ENCODE results near the gene TSEN15. TPM values are rescaled to one million over a fixed set of nuclear protein-coding genes. Genes with fewer than 3 reads are reported as not detected.

Gene TSEN15
- total and polyA plus RNA-seq, 2 experiments from 2014 or later = 55.8 TPM

DNA sequence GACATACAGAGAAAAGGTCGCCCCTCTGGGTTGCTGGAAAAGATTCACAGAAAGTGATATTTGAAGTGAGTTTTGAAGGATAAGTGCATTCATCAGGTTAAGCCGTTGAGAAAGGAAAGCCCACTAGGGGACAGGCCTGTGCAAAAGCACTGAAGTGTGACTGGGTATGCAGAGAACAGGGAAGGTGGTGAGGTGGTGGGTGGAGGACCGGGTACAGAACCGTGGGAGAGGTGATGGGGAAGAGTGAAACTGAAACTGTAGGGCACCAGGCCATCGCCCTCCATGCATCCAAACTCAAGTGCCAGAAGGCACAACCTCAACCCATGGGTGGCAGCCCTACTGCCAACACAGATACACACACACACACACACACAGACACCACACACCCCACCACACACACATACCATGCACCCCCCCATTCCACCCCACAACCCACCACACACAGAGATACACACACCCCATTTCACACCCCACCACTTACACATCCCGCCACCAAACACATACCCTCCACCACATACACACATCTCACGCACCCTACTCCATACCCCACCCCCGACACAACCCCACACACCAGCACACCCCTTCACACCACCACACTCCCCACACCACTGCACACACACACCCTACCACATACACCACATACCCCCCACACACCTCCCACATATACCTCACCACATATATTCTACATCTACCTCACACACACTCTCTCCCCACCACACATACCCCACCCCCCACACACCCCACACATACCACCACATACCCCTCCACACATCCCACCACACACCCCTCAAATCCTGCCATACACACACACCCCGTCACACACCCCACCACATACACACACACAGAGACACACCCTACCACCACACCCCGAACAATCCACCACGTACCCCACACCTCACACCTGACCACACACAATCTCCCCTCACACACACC lies 59.0 kb downstream of the TSEN15 start:
- H3K4me3 ChIP-seq = no peak overlapping the region
- no peak overlapping the region for H3K4me3 Mint-ChIP-seq
- H3K36me3 ChIP-seq (ENCODE audit: insufficient read depth) = no peaks in the 10 kb centered on the region
- no peaks in the 10 kb centered on the region for H3K27me3 Mint-ChIP-seq (ENCODE audit: insufficient read depth, low read depth, poor library complexity)
- H2AFZ ChIP-seq = no peak overlapping the region
- H4K20me1 ChIP-seq (replicated peaks; ENCODE audit: insufficient read depth) = no peaks in the 10 kb centered on the region
- no peak overlapping the region for H3K27ac ChIP-seq (ENCODE audit: low read depth)
- peaks cover 6% of the 10 kb centered on the region; the same call in 1 of the 3 replicates for H3K36me3 Mint-ChIP-seq (ENCODE audit: low read depth)
- peaks cover 4% of the 10 kb centered on the region; the same call in 1 of the 3 replicates for H3K9me3 Mint-ChIP-seq
- no peak overlapping the region for H3K27ac Mint-ChIP-seq
- no peaks in the 10 kb centered on the region for H3F3A ChIP-seq (replicated peaks; ENCODE audit: low read depth)
- H3K27me3 ChIP-seq (ENCODE audit: insufficient read depth) = no peaks in the 10 kb centered on the region
- no peak overlapping the region for H3K4me2 ChIP-seq
- peaks cover 9% of the 10 kb centered on the region for H3K9me2 ChIP-seq (ENCODE audit: insufficient read depth)
- no peaks in the 10 kb centered on the region for H3K79me2 ChIP-seq (replicated peaks; ENCODE audit: insufficient read depth)
- ATAC-seq = peak; percentile 49; the same call in 2 of the 3 replicates
- 0 out of 2 replicates have a peak, but pooled peaks cover 4% of the 10 kb centered on the region for H3K4me1 ChIP-seq (ENCODE audit: insufficient read depth)
- TF ChIP-seq, protein P1, sequence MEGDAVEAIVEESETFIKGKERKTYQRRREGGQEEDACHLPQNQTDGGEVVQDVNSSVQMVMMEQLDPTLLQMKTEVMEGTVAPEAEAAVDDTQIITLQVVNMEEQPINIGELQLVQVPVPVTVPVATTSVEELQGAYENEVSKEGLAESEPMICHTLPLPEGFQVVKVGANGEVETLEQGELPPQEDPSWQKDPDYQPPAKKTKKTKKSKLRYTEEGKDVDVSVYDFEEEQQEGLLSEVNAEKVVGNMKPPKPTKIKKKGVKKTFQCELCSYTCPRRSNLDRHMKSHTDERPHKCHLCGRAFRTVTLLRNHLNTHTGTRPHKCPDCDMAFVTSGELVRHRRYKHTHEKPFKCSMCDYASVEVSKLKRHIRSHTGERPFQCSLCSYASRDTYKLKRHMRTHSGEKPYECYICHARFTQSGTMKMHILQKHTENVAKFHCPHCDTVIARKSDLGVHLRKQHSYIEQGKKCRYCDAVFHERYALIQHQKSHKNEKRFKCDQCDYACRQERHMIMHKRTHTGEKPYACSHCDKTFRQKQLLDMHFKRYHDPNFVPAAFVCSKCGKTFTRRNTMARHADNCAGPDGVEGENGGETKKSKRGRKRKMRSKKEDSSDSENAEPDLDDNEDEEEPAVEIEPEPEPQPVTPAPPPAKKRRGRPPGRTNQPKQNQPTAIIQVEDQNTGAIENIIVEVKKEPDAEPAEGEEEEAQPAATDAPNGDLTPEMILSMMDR (conservative IDR thresholded peaks at IDR 0.05; ENCODE audit: low read depth in 2 of 2) = peak; percentile 23 to 58; a peak in 3 of 4 replicates
- TF ChIP-seq STAT1 (IDR thresholded peaks at IDR 0.05; ENCODE audit: unreplicated experiment) (no peak), ZNF114 (CRISPR knock-in tag; IDR thresholded peaks at IDR 0.05) (no peak)
- H3K4me1 Mint-ChIP-seq = peaks cover 9% of the 10 kb centered on the region; the same call in 2 of the 3 replicates
- DNase-seq (ENCODE audit: low spot score) = peak; percentile 17

DNA sequence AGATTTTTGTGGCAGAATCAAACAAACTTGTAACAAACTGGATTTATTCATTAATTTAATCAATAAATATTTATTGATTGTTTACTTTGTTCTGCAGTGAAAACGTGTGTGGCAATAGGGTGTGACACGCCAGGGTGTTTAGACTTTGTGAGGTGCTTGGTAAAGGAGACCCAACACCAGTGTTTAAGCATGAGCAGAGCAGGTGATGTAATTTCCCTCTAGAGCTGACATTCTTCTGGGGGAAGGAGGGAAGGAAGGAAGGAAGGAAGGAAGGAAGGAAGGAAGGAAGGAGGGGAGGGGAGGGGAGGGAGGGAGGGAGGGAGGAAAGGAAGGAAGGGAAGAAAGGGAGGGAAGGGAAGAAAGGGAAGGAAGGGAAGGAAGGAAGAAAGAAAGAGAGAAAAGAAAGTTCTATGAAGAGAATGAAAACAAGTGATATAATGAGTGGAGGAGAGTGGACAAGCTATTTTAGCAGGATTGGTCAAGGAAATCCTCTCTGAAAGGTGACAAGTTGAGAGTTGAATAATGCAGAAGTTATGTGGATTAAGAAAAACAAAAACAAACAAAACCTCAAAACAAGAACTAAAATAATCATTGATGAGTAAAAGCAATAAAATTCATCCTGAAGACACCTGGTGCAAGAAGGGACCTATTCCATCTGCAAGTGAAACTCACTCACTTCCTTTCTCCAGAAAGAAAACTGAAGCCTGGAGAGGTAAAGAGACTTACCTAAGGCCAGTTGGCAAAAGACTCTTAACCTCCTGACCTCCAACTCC lies 60.8 kb downstream of the TSEN15 start:
- no peaks in the 10 kb centered on the region for H3F3A ChIP-seq (replicated peaks; ENCODE audit: low read depth)
- no peaks in the 10 kb centered on the region for H4K20me1 ChIP-seq (replicated peaks; ENCODE audit: insufficient read depth)
- Mint-ChIP-seq H3K27me3 (ENCODE audit: insufficient read depth, low read depth, poor library complexity) (no peaks in the 10 kb centered on the region), H3K4me1 (peaks cover 8% of the 10 kb centered on the region; the same call in 2 of the 3 replicates), H3K9me3 (no peaks in the 10 kb centered on the region; the same call in 2 of the 3 replicates), H3K36me3 (ENCODE audit: low read depth) (no peaks in the 10 kb centered on the region), H3K4me3 (no peak overlapping the region), H3K27ac (no peak overlapping the region)
- H3K27ac ChIP-seq (ENCODE audit: low read depth) = no peak overlapping the region
- DNase-seq (ENCODE audit: low spot score) (no peak), ATAC-seq (no peak)
- peaks cover 6% of the 10 kb centered on the region for H3K9me2 ChIP-seq (ENCODE audit: insufficient read depth)
- no peak overlapping the region for H3K4me3 ChIP-seq
- H3K36me3 ChIP-seq (ENCODE audit: insufficient read depth) = no peaks in the 10 kb centered on the region
- TF ChIP-seq POLR2AphosphoS5 (IDR thresholded peaks at IDR 0.05; ENCODE audit: low read depth) = no peak
- TF ChIP-seq CREB1 (CRISPR knock-in tag; IDR thresholded peaks at IDR 0.05; ENCODE audit: low read depth) = no peak
- TF ChIP-seq, protein P2, sequence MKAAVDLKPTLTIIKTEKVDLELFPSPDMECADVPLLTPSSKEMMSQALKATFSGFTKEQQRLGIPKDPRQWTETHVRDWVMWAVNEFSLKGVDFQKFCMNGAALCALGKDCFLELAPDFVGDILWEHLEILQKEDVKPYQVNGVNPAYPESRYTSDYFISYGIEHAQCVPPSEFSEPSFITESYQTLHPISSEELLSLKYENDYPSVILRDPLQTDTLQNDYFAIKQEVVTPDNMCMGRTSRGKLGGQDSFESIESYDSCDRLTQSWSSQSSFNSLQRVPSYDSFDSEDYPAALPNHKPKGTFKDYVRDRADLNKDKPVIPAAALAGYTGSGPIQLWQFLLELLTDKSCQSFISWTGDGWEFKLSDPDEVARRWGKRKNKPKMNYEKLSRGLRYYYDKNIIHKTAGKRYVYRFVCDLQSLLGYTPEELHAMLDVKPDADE (IDR thresholded peaks at IDR 0.05) = no peak
- no peak for TF ChIP-seq EZH2phosphoT487 (IDR thresholded peaks at IDR 0.05; ENCODE audit: unreplicated experiment)
- no peak for TF ChIP-seq ZNF114 (CRISPR knock-in tag; IDR thresholded peaks at IDR 0.05)
- TF ChIP-seq NANOG (IDR thresholded peaks at IDR 0.05; ENCODE audit: borderline replicate concordance) = no peak
- TF ChIP-seq, protein P3, sequence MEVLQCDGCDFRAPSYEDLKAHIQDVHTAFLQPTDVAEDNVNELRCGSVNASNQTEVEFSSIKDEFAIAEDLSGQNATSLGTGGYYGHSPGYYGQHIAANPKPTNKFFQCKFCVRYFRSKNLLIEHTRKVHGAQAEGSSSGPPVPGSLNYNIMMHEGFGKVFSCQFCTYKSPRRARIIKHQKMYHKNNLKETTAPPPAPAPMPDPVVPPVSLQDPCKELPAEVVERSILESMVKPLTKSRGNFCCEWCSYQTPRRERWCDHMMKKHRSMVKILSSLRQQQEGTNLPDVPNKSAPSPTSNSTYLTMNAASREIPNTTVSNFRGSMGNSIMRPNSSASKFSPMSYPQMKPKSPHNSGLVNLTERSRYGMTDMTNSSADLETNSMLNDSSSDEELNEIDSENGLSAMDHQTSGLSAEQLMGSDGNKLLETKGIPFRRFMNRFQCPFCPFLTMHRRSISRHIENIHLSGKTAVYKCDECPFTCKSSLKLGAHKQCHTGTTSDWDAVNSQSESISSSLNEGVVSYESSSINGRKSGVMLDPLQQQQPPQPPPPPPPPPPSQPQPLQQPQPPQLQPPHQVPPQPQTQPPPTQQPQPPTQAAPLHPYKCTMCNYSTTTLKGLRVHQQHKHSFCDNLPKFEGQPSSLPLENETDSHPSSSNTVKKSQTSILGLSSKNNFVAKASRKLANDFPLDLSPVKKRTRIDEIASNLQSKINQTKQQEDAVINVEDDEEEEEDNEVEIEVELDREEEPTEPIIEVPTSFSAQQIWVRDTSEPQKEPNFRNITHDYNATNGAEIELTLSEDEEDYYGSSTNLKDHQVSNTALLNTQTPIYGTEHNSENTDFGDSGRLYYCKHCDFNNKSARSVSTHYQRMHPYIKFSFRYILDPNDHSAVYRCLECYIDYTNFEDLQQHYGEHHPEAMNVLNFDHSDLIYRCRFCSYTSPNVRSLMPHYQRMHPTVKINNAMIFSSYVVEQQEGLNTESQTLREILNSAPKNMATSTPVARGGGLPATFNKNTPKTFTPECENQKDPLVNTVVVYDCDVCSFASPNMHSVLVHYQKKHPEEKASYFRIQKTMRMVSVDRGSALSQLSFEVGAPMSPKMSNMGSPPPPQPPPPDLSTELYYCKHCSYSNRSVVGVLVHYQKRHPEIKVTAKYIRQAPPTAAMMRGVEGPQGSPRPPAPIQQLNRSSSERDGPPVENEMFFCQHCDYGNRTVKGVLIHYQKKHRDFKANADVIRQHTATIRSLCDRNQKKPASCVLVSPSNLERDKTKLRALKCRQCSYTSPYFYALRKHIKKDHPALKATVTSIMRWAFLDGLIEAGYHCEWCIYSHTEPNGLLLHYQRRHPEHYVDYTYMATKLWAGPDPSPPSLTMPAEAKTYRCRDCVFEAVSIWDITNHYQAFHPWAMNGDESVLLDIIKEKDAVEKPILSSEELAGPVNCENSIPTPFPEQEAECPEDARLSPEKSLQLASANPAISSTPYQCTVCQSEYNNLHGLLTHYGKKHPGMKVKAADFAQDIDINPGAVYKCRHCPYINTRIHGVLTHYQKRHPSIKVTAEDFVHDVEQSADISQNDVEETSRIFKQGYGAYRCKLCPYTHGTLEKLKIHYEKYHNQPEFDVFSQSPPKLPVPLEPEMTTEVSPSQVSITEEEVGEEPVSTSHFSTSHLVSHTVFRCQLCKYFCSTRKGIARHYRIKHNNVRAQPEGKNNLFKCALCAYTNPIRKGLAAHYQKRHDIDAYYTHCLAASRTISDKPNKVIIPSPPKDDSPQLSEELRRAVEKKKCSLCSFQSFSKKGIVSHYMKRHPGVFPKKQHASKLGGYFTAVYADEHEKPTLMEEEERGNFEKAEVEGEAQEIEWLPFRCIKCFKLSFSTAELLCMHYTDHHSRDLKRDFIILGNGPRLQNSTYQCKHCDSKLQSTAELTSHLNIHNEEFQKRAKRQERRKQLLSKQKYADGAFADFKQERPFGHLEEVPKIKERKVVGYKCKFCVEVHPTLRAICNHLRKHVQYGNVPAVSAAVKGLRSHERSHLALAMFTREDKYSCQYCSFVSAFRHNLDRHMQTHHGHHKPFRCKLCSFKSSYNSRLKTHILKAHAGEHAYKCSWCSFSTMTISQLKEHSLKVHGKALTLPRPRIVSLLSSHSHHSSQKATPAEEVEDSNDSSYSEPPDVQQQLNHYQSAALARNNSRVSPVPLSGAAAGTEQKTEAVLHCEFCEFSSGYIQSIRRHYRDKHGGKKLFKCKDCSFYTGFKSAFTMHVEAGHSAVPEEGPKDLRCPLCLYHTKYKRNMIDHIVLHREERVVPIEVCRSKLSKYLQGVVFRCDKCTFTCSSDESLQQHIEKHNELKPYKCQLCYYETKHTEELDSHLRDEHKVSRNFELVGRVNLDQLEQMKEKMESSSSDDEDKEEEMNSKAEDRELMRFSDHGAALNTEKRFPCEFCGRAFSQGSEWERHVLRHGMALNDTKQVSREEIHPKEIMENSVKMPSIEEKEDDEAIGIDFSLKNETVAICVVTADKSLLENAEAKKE (CRISPR knock-in tag; IDR thresholded peaks at IDR 0.05) = no peak
- TF ChIP-seq STAT1 (IDR thresholded peaks at IDR 0.05; ENCODE audit: unreplicated experiment) = no peak
- TF ChIP-seq JUNB (IDR thresholded peaks at IDR 0.05; ENCODE audit: unreplicated experiment) = no peak
- H2AFZ ChIP-seq = no peak overlapping the region
- H3K4me2 ChIP-seq = no peak overlapping the region
- H3K4me1 ChIP-seq (ENCODE audit: insufficient read depth) = 0 out of 2 replicates have a peak, but pooled peaks cover 2% of the 10 kb centered on the region
- no peaks in the 10 kb centered on the region for H3K27me3 ChIP-seq (ENCODE audit: insufficient read depth)
- no peaks in the 10 kb centered on the region for H3K79me2 ChIP-seq (replicated peaks; ENCODE audit: insufficient read depth)

All from GM23338 (cell line).